BJ (cell line): ENCODE data around the gene NGF. TPM values are rescaled to one million over a fixed set of nuclear protein-coding genes. Genes with fewer than 3 reads are reported as not detected.

Experiments used
- CTCF ChIA-PET: fragments of 350-600 bp; formaldehyde crosslinking; extraction: SDS; loops from one replicate; lab custom pipeline; 2021; ENCODE audit warnings: antibody characterized with exemption, inconsistent platforms; lab: Yijun Ruan, JAX
- POLR2A ChIA-PET: fragments of 300-600 bp; sonication (Branson Sonifier 250); formaldehyde crosslinking; extraction: SDS; loops from one replicate; lab custom pipeline; 2021; ENCODE audit warnings: antibody characterized with exemption; lab: Charles Lee
- DNase-seq: peaks from one replicate; pipeline ENCODE4 v3.0.0-alpha.2; 2011; ENCODE audit warnings: low read depth
- H3K27me3 ChIP-seq: 2 replicates; pipeline ENCODE4 v1.6.0; 2011; ENCODE audit warnings: low read length; ENCODE audit not compliant: control insufficient read depth, insufficient read depth
- H3K36me3 ChIP-seq: 2 replicates; pipeline ENCODE4 v1.5.1; 2011; ENCODE audit warnings: low read length; ENCODE audit not compliant: control insufficient read depth, insufficient read depth
- H3K4me3 ChIP-seq: 2 replicates; pipeline ENCODE4 v1.5.1; 2011; ENCODE audit warnings: low read depth, mild to moderate bottlenecking, control low read depth, low read length
- polyA plus RNA-seq: library from polyadenylated mRNA; depleted of rRNA; stranded (reverse); fragments of >200 nt; gene quantifications from 2 replicates; pipeline ENCODE4 v1.2.3, GENCODE V29; 2011
- TF ChIP-seq, protein P1 (sequence below): IDR thresholded peaks from 2 replicates; pipeline ENCODE4 v1.5.1; 2011; ENCODE audit warnings: low read depth, mild to moderate bottlenecking, control low read depth, inconsistent platforms, low read length, moderate library complexity; ENCODE audit not compliant: insufficient read depth

NGF gene
- polyA plus RNA-seq, 1 experiment, result 49.6 TPM

DNA sequence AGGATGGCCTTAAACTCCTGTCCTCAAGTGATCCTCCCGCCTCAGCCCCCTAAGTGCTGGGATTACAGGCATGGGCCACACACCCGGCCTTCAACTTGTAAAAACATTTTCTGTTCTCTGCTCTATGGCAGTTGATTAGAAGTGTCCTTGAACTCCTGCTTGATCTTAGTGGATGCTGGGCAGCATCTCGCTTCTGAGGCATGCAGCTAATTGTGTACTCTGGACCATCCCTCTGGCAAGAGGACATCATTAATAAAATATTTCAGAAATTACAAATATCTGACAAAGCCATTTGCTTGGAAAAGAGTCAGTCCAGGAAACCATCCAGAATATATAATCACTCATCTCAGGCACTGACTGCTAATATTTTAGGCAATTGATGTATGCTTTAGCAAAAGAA, 8.1 kb downstream of the NGF start:
- H3K27me3 ChIP-seq, result no peaks in the 10 kb centered on the region
- H3K36me3 ChIP-seq, result peaks cover 1% of the 10 kb centered on the region
- TF ChIP-seq, protein P1, sequence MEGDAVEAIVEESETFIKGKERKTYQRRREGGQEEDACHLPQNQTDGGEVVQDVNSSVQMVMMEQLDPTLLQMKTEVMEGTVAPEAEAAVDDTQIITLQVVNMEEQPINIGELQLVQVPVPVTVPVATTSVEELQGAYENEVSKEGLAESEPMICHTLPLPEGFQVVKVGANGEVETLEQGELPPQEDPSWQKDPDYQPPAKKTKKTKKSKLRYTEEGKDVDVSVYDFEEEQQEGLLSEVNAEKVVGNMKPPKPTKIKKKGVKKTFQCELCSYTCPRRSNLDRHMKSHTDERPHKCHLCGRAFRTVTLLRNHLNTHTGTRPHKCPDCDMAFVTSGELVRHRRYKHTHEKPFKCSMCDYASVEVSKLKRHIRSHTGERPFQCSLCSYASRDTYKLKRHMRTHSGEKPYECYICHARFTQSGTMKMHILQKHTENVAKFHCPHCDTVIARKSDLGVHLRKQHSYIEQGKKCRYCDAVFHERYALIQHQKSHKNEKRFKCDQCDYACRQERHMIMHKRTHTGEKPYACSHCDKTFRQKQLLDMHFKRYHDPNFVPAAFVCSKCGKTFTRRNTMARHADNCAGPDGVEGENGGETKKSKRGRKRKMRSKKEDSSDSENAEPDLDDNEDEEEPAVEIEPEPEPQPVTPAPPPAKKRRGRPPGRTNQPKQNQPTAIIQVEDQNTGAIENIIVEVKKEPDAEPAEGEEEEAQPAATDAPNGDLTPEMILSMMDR, result no peak
- DNase-seq, result peak; percentile 57
- no peak overlapping the region for H3K4me3 ChIP-seq
- POLR2A ChIA-PET, result no interaction called here
- CTCF ChIA-PET, result interaction anchor here (1.1 to 1.9 kb wide), 4 partner anchors 12 to 191 kb away, joined by 3 to 11 read pairs (median 4); no protein-coding TSS in a partner anchor

DNA sequence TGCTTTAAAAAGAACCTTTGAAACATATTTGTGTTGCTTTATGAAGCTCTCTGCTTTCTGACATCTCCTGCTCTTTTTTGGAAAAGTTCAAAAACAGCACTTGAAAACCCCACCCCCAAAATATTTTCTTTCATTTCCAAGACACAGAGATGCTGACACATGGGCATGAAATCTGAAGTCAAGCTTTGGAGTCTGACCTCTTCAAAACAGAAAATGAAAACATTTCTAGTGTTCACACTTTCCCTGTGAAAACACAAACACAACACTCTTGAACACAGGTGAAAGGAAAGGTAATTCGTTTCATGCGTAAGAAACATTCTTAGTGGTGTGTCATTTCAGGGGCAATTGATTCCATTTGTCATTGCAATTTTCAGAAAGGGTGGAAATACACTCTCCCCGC, 10.8 kb downstream of the NGF start:
- ChIA-PET POLR2A (no interaction called here), CTCF (interaction anchor here (1.0 to 1.2 kb wide), 2 partner anchors 10 to 189 kb away, joined by 3 read pairs; partner anchors contain the start of gene NGF)
- TF ChIP-seq, protein P1, result no peak
- no peak for DNase-seq
- Histone ChIP-seq H3K27me3 (no peaks in the 10 kb centered on the region), H3K36me3 (peaks cover 1% of the 10 kb centered on the region), H3K4me3 (no peak overlapping the region)

DNA sequence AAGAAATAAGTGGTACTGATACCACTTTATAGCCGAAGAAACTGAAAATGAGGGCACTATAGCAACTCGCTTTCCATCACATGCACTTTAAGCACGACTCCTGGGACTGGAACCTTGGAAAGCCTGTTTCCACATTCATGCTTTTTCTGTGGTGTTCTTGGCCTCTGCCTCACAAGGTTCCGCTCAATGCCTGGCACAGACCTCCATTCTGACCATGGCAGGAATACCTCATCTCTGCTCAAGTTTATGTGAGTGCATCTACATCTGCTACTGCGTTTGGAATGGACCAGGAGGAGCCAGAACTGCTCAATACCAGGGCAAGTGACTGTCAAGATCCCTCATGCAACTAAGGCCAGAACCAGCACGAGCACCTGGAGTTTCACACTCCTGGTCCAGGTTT, 11.6 kb downstream of the NGF start:
- TF ChIP-seq, protein P1, result no peak
- no peaks in the 10 kb centered on the region for H3K27me3 ChIP-seq
- POLR2A ChIA-PET, result no interaction called here
- H3K36me3 ChIP-seq, result peaks cover 1% of the 10 kb centered on the region
- DNase-seq, result no peak
- CTCF ChIA-PET, result interaction anchor here (1.0 to 1.5 kb wide), 2 partner anchors 11 to 186 kb away, joined by 3 read pairs; partner anchors contain the start of gene NGF
- no peak overlapping the region for H3K4me3 ChIP-seq

DNA sequence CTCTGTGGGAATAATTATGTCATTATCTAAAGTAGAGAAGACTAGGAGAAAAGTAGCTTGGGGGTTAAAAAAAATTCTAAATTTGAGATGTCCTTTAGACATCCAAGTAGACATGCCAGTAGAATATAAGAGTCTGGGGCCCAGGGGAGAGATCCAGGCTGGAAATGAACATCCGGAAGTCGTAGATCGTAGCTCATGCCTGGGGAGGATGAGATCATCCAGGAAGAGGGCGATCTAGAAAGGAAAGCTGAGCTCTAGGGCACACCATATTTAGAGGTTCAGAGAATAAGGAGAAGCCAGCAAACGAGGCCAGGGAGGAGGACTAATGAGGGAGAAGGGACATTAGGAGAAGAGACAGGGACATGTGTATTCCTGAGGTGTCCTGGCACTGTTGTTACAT, 12.2 kb downstream of the NGF start:
- DNase-seq, result no peak
- POLR2A ChIA-PET, result no interaction called here
- Histone ChIP-seq H3K4me3 (no peak overlapping the region), H3K36me3 (peaks cover 1% of the 10 kb centered on the region), H3K27me3 (no peaks in the 10 kb centered on the region)
- CTCF ChIA-PET, result interaction anchor here (1.5 kb wide), 1 partner anchor 185 kb away, joined by 3 read pairs; no protein-coding TSS in a partner anchor
- TF ChIP-seq, protein P1, result no peak

DNA sequence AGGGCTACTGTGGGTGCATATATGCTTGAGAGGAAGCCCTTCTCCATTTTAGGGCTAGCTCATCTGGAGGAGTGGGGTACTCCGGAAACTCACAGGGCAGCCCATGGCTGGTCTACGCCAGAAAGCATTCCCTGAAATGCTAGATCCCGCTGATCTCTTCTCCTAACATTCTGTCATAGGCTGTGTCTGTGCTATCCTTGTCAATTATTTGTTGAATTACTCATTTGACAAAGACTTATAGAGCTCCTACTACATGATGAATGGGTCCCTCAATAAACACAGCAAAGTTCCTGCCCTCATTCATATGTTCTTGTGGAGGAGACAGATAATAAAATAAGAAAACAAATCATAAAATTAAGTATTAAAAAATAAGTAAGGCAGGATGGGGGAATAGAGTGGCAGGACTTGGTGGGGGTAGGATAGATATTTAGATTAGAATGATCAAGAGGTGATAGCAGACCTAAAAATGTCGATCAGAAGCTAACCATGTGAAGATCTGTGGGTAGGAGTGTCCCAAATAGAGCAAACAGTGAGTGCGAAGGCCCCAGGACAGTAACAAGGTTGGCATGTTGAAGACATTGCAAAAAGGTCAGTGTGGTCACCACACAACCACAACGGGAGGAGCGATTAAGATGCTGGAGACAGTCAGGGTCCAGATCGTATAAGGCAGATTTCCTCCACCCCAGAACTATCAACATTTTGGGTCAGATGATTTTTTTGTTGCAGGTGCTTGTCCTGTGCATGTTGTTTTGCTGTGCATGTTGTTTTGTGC, 13.2 kb downstream of the NGF start:
- TF ChIP-seq, protein P1, result no peak
- DNase-seq, result no peak
- H3K27me3 ChIP-seq, result no peaks in the 10 kb centered on the region
- ChIA-PET POLR2A (no interaction called here), CTCF (interaction anchor here (0.9 to 1.2 kb wide), 3 partner anchors 12 to 91 kb away, joined by 3 to 4 read pairs (median 3); no protein-coding TSS in a partner anchor)
- no peak overlapping the region for H3K4me3 ChIP-seq
- peaks cover 1% of the 10 kb centered on the region for H3K36me3 ChIP-seq
